ENCODE results near the gene LRRC36.

Gene LRRC36

DNA sequence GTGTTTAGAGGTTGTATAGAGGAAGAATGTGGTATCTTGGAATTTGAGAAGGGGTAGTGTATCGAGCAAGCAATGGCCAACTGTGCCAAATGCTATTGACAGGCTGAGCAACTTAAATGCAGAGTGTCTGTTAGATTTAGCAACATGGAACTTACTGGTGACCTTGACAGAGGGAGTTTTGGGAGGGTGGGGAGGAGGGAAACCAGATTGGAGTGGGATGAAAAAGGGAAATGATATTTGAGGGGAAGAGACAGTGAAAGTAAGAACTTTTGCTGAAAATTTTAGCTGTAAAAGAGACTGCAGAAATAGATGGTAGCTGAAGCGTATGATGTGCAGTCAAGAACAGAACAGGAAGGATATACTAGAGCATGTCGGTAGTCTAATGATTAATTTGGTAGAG lies 1.1 kb downstream of the LRRC36 start:
- H3K4me3 ChIP-seq (ENCODE audit: low read depth, low read length): no peak overlapping the region
- DNase-seq (ENCODE audit: low read depth): no peak
- TF ChIP-seq, protein P1, sequence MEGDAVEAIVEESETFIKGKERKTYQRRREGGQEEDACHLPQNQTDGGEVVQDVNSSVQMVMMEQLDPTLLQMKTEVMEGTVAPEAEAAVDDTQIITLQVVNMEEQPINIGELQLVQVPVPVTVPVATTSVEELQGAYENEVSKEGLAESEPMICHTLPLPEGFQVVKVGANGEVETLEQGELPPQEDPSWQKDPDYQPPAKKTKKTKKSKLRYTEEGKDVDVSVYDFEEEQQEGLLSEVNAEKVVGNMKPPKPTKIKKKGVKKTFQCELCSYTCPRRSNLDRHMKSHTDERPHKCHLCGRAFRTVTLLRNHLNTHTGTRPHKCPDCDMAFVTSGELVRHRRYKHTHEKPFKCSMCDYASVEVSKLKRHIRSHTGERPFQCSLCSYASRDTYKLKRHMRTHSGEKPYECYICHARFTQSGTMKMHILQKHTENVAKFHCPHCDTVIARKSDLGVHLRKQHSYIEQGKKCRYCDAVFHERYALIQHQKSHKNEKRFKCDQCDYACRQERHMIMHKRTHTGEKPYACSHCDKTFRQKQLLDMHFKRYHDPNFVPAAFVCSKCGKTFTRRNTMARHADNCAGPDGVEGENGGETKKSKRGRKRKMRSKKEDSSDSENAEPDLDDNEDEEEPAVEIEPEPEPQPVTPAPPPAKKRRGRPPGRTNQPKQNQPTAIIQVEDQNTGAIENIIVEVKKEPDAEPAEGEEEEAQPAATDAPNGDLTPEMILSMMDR (IDR thresholded peaks at IDR 0.05; ENCODE audit: low read depth, low read length, missing control alignments): no peak

DNA sequence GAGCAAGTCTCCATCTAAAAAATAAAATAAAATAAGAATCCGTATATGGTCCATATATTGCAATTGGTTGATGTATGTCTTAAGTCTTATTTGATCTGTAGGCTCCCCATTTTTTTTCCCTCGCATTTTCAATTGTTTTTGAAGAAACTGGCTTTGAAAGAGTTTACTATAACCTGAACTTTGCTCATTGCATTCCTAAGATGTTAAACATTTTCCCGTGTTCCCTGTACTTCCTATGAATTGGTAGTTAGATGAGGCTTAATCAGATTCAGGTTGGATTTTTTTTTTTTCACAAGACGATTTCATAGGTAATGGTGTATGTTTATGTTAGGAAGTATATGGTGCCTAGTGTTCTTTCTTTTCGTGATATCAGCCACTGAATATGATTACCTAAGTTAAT lies 3.3 kb downstream of the LRRC36 start:
- H3K4me3 ChIP-seq (ENCODE audit: low read depth, low read length): no peak overlapping the region
- DNase-seq (ENCODE audit: low read depth): no peak
- TF ChIP-seq, protein P1 (IDR thresholded peaks at IDR 0.05; ENCODE audit: low read depth, low read length, missing control alignments): no peak

DNA sequence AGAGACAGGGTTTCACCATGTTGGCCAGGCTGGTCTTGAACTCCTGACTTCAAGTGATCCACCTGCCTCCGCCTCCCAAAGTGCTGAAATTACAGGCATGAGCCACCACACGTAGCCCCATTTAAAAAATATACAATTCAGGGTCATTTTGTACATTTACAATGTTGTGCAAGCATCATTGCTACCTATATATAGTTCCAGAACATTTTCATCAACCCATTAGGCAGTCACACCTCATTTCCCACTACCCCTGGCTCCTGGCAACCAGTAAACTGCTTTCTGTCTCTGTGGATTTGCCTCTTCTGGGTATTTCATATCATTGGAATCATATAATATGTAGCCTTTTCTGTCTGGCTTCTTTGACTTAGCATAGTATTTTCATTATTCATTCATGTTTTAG lies 6.7 kb downstream of the LRRC36 start:
- H3K4me3 ChIP-seq (ENCODE audit: low read depth, low read length): no peak overlapping the region
- no peak for DNase-seq (ENCODE audit: low read depth)
- TF ChIP-seq, protein P1 (IDR thresholded peaks at IDR 0.05; ENCODE audit: low read depth, low read length, missing control alignments): no peak

DNA sequence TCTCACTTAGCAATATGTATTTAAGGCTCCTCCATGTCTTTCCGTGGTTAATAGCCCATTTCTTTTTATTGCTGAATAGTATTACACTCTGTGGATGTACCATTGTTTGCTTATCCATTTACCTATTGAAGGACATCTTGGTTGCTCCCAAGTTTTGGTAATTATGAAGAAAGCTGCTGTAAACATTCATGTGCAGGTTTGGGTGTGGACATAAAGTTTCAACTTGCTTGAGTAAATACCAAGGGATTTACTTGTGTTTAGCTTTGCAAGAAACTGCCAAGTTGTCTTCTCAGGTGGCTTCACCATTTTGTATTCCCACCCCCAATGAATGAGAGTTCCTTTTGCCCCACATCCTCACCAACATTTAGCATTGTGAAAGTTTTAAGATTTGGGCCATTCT lies 9.5 kb downstream of the LRRC36 start:
- DNase-seq (ENCODE audit: low read depth): no peak
- TF ChIP-seq, protein P1 (IDR thresholded peaks at IDR 0.05; ENCODE audit: low read depth, low read length, missing control alignments): no peak
- no peak overlapping the region for H3K4me3 ChIP-seq (ENCODE audit: low read depth, low read length)

DNA sequence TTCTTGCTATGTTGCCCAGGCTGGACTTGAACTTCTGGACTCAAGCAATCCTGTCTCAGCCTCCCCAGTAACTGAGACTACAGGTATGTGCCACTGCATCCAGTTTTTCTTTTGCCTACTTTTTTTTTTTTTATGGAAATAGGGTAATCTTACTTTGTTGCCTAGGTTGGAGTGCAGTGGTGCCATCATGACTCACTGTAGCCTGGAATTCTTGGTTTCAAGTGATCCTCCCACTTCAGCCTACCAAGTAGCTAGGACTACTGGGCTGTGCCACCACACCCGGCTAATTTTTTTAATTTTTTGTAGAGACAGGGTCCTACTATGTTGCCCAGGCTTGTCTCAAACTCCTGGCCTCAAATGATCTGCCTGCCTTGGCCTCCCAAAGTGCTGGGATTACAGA lies 10.0 kb downstream of the LRRC36 start:
- no peak overlapping the region for H3K4me3 ChIP-seq (ENCODE audit: low read depth, low read length)
- TF ChIP-seq, protein P1 (IDR thresholded peaks at IDR 0.05; ENCODE audit: low read depth, low read length, missing control alignments): no peak
- DNase-seq (ENCODE audit: low read depth): no peak

DNA sequence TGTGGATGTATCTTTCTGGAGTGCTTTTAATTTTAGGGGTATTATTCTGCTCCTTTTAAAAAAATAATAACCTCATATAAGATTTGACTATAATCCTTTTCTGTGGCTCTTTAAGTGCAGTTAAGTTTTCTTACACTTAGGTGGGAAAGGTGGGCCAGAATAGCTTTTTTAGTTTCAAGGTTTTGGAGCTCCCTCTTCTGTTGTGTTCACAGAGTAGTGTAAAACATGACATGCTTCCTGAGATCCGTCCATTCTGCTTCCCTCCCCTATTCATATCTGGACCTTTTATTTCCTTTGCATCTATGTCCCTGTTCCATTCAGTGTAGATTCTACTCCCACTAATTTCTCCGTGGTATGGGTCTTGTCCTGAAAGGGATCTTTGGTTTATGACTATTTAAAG lies 12.8 kb downstream of the LRRC36 start:
- TF ChIP-seq, protein P1 (IDR thresholded peaks at IDR 0.05; ENCODE audit: low read depth, low read length, missing control alignments): peak; percentile 22
- no peak for DNase-seq (ENCODE audit: low read depth)

DNA sequence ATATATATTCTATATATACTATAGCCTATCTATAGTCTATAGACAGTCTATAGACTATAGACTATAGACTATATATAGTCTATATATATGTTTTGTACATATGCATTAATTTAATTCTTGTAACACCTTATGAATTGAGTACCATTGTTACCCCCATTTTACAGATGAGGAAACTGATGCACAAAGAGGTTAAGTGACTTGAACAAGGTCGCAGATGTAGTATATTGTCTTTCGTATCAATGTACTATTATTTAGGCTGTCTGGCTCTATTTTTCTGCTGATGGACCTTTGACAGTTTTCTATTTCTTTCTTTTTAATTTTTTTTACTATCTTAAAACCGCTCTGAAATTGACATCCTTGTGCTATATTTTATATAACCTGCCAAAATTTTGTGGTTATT lies 14.6 kb downstream of the LRRC36 start:
- H3K4me3 ChIP-seq (ENCODE audit: low read depth, low read length): no peak overlapping the region
- TF ChIP-seq, protein P1 (IDR thresholded peaks at IDR 0.05; ENCODE audit: low read depth, low read length, missing control alignments): no peak
- no peak for DNase-seq (ENCODE audit: low read depth)

More for the DNA sequence above, 12.8 kb downstream of the LRRC36 start:
- H3K4me3 ChIP-seq (ENCODE audit: low read depth, low read length): no peak overlapping the region
